Inflammatory macrophage treated with lipopolysaccharide for 1 hour (primary cell): ENCODE results near the gene MAML3.
A peak's percentile ranks its signal among the peaks of the same experiment; 100 is the strongest.

Experiments used
- DNase-seq, 2 donors: peaks; one replicate each; pipeline ENCODE4 v3.0.0-alpha.2; 2020 to 2022

MAML3 gene

GRCh38 chr4:140153718-140154571 lies at the start of gene MAML3:
MAML3 (minus strand) TSS chr4:140154184; CDS start chr4:140153327, 857 bp downstream.
- DNase-seq = peak; percentile 78 to 88

- no peak for DNase-seq
Observed at GRCh38 chr4:140198942-140199341, 45.0 kb upstream of the MAML3 start.

GRCh38 chr4:140195806-140196205 lies 41.8 kb upstream of the MAML3 start:
- no peak for DNase-seq

- no peak for DNase-seq
Observed at GRCh38 chr4:140189805-140190204, 35.8 kb upstream of the MAML3 start.

- no peak for DNase-seq
Observed at GRCh38 chr4:140188975-140189374, 35.0 kb upstream of the MAML3 start.

- no peak for DNase-seq
Observed at GRCh38 chr4:140187316-140187695, 33.3 kb upstream of the MAML3 start.

- DNase-seq = no peak
Observed at GRCh38 chr4:140186651-140187315, 32.8 kb upstream of the MAML3 start.

- DNase-seq = no peak
Observed at GRCh38 chr4:140186082-140186438, 32.1 kb upstream of the MAML3 start.

- no peak for DNase-seq
Observed at GRCh38 chr4:140185412-140186081, 31.6 kb upstream of the MAML3 start.

- no peak for DNase-seq
Observed at GRCh38 chr4:140183270-140183669, 29.3 kb upstream of the MAML3 start.

GRCh38 chr4:140180577-140180976 lies 26.6 kb upstream of the MAML3 start:
- DNase-seq = no peak

GRCh38 chr4:140176735-140177134 lies 22.8 kb upstream of the MAML3 start:
- DNase-seq = no peak

- peak; percentile 45 to 54 for DNase-seq
Observed at GRCh38 chr4:140174543-140174942, 20.6 kb upstream of the MAML3 start.

GRCh38 chr4:140172960-140173359 lies 19.0 kb upstream of the MAML3 start:
- no peak for DNase-seq

GRCh38 chr4:140170299-140170698 lies 16.3 kb upstream of the MAML3 start:
- no peak for DNase-seq

GRCh38 chr4:140168936-140169335 lies 15.0 kb upstream of the MAML3 start:
- DNase-seq = no peak

- no peak for DNase-seq
Observed at GRCh38 chr4:140168474-140168873, 14.5 kb upstream of the MAML3 start.

GRCh38 chr4:140163029-140163810 lies 9.2 kb upstream of the MAML3 start:
- DNase-seq = no peak

- DNase-seq = no peak
Observed at GRCh38 chr4:140162596-140162995, 8.6 kb upstream of the MAML3 start.

GRCh38 chr4:140158365-140159030 lies 4.5 kb upstream of the MAML3 start:
- peak; percentile 31 to 40 for DNase-seq

- no peak for DNase-seq
Observed at GRCh38 chr4:140157341-140157740, 3.4 kb upstream of the MAML3 start.

- DNase-seq = peak; percentile 28 to 30
Observed at GRCh38 chr4:140156529-140157171, 2.7 kb upstream of the MAML3 start.
